Measurements from ENCODE around the gene CD22. TPM values are rescaled to one million over a fixed set of nuclear protein-coding genes. Genes with fewer than 3 reads are reported as not detected.

The CD22 gene
- total and polyA plus RNA-seq, 4 donors = 9.4 to 39.4 (median 18.9) TPM

DNA sequence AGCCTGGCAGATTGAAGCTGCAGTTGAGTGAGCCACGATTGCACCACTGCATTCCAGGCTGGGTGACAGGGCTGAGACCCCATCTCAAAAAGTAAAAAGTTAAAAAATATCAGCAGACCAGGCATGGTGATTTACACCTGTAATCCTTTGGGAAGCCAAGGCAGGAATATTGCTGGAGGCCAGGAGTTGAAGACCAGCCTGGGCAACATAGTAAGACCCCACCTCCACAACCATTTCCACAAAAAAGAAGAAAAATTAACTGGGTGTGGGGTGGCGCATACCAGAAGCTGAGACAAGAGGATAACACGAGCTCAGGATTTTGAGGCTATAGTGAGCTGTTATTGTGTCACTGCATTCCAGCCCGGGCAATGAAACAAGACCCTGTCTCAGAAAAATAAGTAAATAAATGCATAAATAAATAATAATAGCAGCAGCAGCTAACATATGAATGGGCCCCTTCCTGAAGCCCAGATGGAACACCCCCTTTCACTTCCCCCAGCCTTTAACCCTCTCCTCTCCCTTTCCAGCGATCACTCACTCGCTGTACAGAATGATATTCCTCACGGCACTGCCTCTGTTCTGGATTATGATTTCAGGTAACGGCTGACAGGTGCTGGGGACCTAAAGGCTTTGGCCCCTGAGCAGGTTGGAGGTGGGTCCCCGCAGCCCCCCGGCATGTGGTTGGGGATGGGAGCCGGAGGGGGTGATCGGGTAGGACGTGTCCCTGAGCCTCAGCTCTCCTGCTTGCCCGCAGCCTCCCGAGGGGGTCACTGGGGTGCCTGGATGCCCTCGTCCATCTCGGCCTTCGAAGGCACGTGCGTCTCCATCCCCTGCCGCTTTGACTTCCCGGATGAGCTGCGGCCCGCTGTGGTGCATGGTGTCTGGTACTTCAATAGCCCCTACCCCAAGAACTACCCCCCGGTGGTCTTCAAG is 33.9 kb upstream of the CD22 start:
- WGBS (ENCODE audit: insufficient coverage) = 56% methylated on average over 21 of the region's 25 CpGs
- Histone ChIP-seq H3K27ac (ENCODE audit: low read depth, low read length) (peak overlapping the region; percentile 25), H3K27me3 (ENCODE audit: control insufficient read depth, insufficient read depth, low read length) (no peaks in the 10 kb centered on the region), H3K9me3 (ENCODE audit: control insufficient read depth, insufficient read depth, low read length) (no peaks in the 10 kb centered on the region), H3K4me3 (ENCODE audit: low read depth, low read length) (no peak overlapping the region), H3K4me1 (ENCODE audit: control insufficient read depth, insufficient read depth, low read length) (peaks cover 49% of the 10 kb centered on the region), H3K36me3 (ENCODE audit: control insufficient read depth, insufficient read depth, low read length) (peaks cover 12% of the 10 kb centered on the region)
- DNase-seq (ENCODE audit: low read depth in 4 of 6, low spot score in 6 of 6) = no peak

DNA sequence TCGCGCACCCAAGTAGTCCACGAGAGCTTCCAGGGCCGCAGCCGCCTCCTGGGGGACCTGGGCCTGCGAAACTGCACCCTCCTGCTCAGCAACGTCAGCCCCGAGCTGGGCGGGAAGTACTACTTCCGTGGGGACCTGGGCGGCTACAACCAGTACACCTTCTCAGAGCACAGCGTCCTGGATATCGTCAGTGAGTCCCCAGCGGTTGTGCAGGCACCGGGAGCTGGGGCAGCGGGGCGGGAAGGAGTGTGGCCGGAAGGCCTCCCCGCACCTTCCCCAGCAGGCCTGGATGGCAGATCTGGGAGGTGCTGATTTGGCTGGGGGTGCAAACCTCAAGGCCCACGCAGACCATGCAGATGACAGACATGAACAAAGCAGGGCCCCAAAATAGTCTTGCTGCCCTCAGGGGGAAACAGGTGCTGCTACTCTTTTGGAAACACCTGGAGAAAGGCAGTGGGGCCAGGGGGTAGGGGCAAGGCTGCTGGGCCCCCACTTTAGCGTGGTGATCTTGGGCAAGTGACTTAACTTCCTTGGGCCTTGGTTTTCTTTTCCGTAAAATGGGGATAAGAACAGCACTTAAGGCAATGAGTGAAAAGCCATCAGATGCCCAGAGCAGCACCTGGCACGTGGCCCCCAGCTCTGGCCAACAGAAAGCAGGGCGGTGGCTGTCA is 33.1 kb upstream of the CD22 start:
- peaks cover 12% of the 10 kb centered on the region for H3K36me3 ChIP-seq (ENCODE audit: control insufficient read depth, insufficient read depth, low read length)
- H3K27ac ChIP-seq (ENCODE audit: low read depth, low read length) = no peak overlapping the region
- no peaks in the 10 kb centered on the region for H3K27me3 ChIP-seq (ENCODE audit: control insufficient read depth, insufficient read depth, low read length)
- no peaks in the 10 kb centered on the region for H3K9me3 ChIP-seq (ENCODE audit: control insufficient read depth, insufficient read depth, low read length)
- peaks cover 42% of the 10 kb centered on the region for H3K4me1 ChIP-seq (ENCODE audit: control insufficient read depth, insufficient read depth, low read length)
- H3K4me3 ChIP-seq (ENCODE audit: low read depth, low read length) = no peak overlapping the region
- WGBS (ENCODE audit: insufficient coverage) = 63% methylated on average over 15 of the region's 24 CpGs
- no peak for DNase-seq (ENCODE audit: low read depth in 4 of 6, low spot score in 6 of 6)

DNA sequence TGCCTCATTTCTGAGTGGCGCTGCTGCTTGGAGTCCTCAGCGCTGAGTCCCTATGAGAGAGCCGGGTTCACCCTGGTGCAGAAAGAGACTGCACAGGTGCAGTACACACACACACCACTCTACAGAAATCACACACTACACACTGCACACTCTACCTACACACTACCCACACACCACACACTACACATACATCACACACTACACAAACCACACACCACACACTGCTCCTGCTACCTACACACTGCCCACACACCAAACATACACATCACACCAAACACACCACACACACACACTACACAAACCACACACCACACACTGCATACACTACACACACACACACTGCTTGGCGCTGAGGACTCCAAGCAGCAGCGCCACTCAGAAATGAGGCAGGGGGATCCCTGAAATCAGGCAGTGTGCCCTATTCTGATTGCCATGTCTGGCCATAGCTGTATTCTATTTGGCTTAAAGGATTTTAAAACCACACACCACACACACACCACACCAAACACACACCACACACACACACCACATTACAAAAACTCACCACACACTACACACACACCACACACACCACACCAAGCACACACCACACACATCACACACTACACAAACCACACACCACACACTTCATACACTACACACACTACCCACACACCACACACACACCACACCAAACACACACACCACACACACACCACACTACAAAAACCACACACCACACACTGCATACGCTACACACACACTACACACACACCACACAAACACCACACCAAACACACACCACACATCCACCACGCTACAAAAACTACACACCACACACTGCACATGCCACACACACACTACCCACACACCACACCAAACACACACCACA is 32.1 kb upstream of the CD22 start:
- Histone ChIP-seq H3K4me3 (ENCODE audit: low read depth, low read length) (no peak overlapping the region), H3K9me3 (ENCODE audit: control insufficient read depth, insufficient read depth, low read length) (no peaks in the 10 kb centered on the region), H3K4me1 (ENCODE audit: control insufficient read depth, insufficient read depth, low read length) (peaks cover 32% of the 10 kb centered on the region), H3K27me3 (ENCODE audit: control insufficient read depth, insufficient read depth, low read length) (no peaks in the 10 kb centered on the region), H3K36me3 (ENCODE audit: control insufficient read depth, insufficient read depth, low read length) (peaks cover 12% of the 10 kb centered on the region), H3K27ac (ENCODE audit: low read depth, low read length) (no peak overlapping the region)
- DNase-seq (ENCODE audit: low read depth in 4 of 6, low spot score in 6 of 6) = no peak
- 88% methylated on average over 7 of the region's 7 CpGs for WGBS (ENCODE audit: insufficient coverage)

DNA sequence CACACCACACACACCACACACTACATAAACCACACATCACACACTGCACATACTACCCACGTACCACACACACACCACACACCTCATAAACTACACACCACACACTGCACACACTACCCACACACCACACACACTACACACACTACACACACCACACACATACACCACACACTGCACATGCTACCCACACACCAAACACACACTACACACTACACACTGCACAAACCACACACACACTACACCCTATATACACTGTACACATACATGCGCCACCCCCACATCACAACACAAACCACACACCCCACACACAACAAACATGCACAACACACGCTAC is 31.5 kb upstream of the CD22 start:
- Histone ChIP-seq H3K27me3 (ENCODE audit: control insufficient read depth, insufficient read depth, low read length) (no peaks in the 10 kb centered on the region), H3K9me3 (ENCODE audit: control insufficient read depth, insufficient read depth, low read length) (no peaks in the 10 kb centered on the region), H3K36me3 (ENCODE audit: control insufficient read depth, insufficient read depth, low read length) (peaks cover 12% of the 10 kb centered on the region), H3K4me3 (ENCODE audit: low read depth, low read length) (no peak overlapping the region), H3K27ac (ENCODE audit: low read depth, low read length) (no peak overlapping the region), H3K4me1 (ENCODE audit: control insufficient read depth, insufficient read depth, low read length) (peaks cover 28% of the 10 kb centered on the region)
- no peak for DNase-seq (ENCODE audit: low read depth in 4 of 6, low spot score in 6 of 6)
- WGBS (ENCODE audit: insufficient coverage) = 96% methylated on average over 3 of the region's 3 CpGs

DNA sequence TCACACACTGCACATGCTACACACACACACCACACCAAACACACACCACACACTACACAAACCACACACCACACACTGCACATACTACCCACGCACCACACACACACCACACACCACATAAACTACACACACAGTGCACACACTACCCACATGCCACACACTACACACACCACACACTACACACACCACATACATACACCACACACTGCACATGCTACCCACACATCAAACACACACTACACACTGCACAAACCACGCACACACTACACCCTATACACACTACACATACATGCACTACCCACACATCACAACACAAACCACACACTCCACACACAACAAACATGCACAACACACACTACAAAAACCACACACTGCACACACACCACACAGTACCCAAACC is 31.1 kb upstream of the CD22 start:
- Histone ChIP-seq H3K9me3 (ENCODE audit: control insufficient read depth, insufficient read depth, low read length) (no peaks in the 10 kb centered on the region), H3K4me3 (ENCODE audit: low read depth, low read length) (no peak overlapping the region), H3K27ac (ENCODE audit: low read depth, low read length) (no peak overlapping the region), H3K4me1 (ENCODE audit: control insufficient read depth, insufficient read depth, low read length) (peaks cover 27% of the 10 kb centered on the region), H3K27me3 (ENCODE audit: control insufficient read depth, insufficient read depth, low read length) (no peaks in the 10 kb centered on the region), H3K36me3 (ENCODE audit: control insufficient read depth, insufficient read depth, low read length) (peaks cover 12% of the 10 kb centered on the region)
- 94% methylated on average over 2 of the region's 2 CpGs for WGBS (ENCODE audit: insufficient coverage)
- DNase-seq (ENCODE audit: low read depth in 4 of 6, low spot score in 6 of 6) = no peak

DNA sequence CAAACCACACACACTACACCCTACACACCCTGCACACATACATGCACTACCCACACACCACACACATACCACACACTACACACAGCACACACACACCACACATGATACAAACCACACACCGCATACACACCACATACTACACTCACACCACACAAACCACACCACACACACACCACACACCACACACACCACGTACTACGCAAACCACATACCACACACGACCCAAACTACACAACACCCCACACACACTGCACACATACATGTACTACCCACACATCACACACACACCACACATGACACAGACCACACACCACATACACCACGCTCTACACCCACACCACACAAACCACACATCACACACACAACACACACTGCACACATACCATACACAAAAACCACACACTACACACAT is 30.4 kb upstream of the CD22 start:
- H3K4me3 ChIP-seq (ENCODE audit: low read depth, low read length) = no peak overlapping the region
- H3K27me3 ChIP-seq (ENCODE audit: control insufficient read depth, insufficient read depth, low read length) = no peaks in the 10 kb centered on the region
- H3K9me3 ChIP-seq (ENCODE audit: control insufficient read depth, insufficient read depth, low read length) = no peaks in the 10 kb centered on the region
- H3K27ac ChIP-seq (ENCODE audit: low read depth, low read length) = no peak overlapping the region
- WGBS (ENCODE audit: insufficient coverage) = 95% methylated on average over 4 of the region's 5 CpGs
- DNase-seq (ENCODE audit: low read depth in 4 of 6, low spot score in 6 of 6) = no peak
- H3K36me3 ChIP-seq (ENCODE audit: control insufficient read depth, insufficient read depth, low read length) = peaks cover 12% of the 10 kb centered on the region
- peaks cover 21% of the 10 kb centered on the region for H3K4me1 ChIP-seq (ENCODE audit: control insufficient read depth, insufficient read depth, low read length)

DNA sequence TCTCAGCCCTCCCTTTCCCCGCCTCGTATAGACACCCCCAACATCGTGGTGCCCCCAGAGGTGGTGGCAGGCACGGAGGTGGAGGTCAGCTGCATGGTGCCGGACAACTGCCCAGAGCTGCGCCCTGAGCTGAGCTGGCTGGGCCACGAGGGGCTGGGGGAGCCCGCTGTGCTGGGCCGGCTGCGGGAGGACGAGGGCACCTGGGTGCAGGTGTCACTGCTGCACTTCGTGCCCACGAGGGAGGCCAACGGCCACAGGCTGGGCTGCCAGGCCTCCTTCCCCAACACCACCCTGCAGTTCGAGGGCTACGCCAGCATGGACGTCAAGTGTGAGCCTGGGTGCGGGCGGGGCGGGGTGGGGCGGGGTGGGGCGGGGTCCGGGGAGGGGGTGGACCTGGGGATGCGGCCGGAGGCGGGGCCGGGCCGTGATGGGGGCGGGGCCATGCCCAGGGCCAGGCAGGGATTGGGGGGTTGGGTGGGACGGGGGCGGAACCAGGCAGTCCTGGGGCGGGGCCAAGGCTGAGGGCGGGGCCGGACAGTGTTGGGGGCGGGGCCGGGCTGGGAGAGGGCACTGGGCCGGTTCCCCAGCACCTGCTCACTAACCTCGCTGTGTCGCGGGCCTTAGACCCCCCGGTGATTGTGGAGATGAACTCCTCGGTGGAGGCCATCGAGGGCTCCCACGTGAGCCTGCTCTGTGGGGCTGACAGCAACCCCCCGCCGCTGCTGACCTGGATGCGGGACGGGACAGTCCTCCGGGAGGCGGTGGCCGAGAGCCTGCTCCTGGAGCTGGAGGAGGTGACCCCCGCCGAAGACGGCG is 29.3 kb upstream of the CD22 start:
- H3K9me3 ChIP-seq (ENCODE audit: control insufficient read depth, insufficient read depth, low read length) = no peaks in the 10 kb centered on the region
- H3K4me3 ChIP-seq (ENCODE audit: low read depth, low read length) = no peak overlapping the region
- no peak overlapping the region for H3K27ac ChIP-seq (ENCODE audit: low read depth, low read length)
- peaks cover 12% of the 10 kb centered on the region for H3K4me1 ChIP-seq (ENCODE audit: control insufficient read depth, insufficient read depth, low read length)
- WGBS (ENCODE audit: insufficient coverage) = 46% methylated on average over 37 of the region's 55 CpGs
- H3K36me3 ChIP-seq (ENCODE audit: control insufficient read depth, insufficient read depth, low read length) = peaks cover 12% of the 10 kb centered on the region
- DNase-seq (ENCODE audit: low read depth in 4 of 6, low spot score in 6 of 6) = no peak
- no peaks in the 10 kb centered on the region for H3K27me3 ChIP-seq (ENCODE audit: control insufficient read depth, insufficient read depth, low read length)

DNA sequence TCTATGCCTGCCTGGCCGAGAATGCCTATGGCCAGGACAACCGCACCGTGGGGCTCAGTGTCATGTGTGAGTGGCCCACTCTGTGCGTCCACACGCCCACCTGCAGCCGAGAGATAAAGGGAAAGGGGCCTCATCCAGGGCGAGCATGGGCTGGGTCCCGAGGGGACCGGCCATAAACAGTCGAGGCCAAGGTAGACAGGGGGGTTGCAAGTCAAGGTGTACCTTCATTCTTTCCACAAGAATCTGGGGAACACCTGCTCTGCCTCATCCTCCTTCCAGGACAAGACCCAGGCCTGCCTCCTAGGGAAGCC is 28.7 kb upstream of the CD22 start:
- Histone ChIP-seq H3K4me3 (ENCODE audit: low read depth, low read length) (no peak overlapping the region), H3K4me1 (ENCODE audit: control insufficient read depth, insufficient read depth, low read length) (peaks cover 11% of the 10 kb centered on the region), H3K9me3 (ENCODE audit: control insufficient read depth, insufficient read depth, low read length) (no peaks in the 10 kb centered on the region), H3K27me3 (ENCODE audit: control insufficient read depth, insufficient read depth, low read length) (no peaks in the 10 kb centered on the region), H3K27ac (ENCODE audit: low read depth, low read length) (no peak overlapping the region), H3K36me3 (ENCODE audit: control insufficient read depth, insufficient read depth, low read length) (peaks cover 12% of the 10 kb centered on the region)
- WGBS (ENCODE audit: insufficient coverage) = 76% methylated on average over 10 of the region's 10 CpGs
- DNase-seq (ENCODE audit: low read depth in 4 of 6, low spot score in 6 of 6) = no peak

DNA sequence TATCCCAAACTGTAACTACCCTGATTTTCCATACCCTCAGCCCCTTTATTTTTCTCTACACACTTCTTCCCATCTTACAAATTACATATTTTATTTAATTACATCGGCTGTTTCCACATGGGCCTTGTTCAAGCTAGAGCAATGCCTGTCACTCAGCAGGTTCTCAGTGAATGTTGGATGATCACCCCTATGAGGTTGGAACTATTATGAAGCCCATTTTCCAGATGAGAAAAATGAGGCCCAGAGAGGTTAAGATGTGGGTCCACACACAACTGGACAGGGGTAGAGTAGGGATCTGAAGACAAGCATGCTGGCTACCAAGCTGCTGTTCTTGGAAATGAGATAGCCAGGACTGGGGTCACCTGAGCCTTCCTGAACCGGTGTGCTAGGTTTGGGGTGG is 27.0 kb upstream of the CD22 start:
- Histone ChIP-seq H3K27ac (ENCODE audit: low read depth, low read length) (no peak overlapping the region), H3K9me3 (ENCODE audit: control insufficient read depth, insufficient read depth, low read length) (no peaks in the 10 kb centered on the region), H3K4me3 (ENCODE audit: low read depth, low read length) (no peak overlapping the region), H3K27me3 (ENCODE audit: control insufficient read depth, insufficient read depth, low read length) (no peaks in the 10 kb centered on the region), H3K4me1 (ENCODE audit: control insufficient read depth, insufficient read depth, low read length) (peaks cover 2% of the 10 kb centered on the region), H3K36me3 (ENCODE audit: control insufficient read depth, insufficient read depth, low read length) (peaks cover 12% of the 10 kb centered on the region)
- DNase-seq (ENCODE audit: low read depth in 4 of 6, low spot score in 6 of 6) = no peak
- 100% methylated on average over 1 of the region's 2 CpGs for WGBS (ENCODE audit: insufficient coverage)
